ENCODE measurements around the gene KLHL1. TPM values are rescaled to one million over a fixed set of nuclear protein-coding genes. Genes with fewer than 3 reads are reported as not detected.

KLHL1 gene
- total RNA-seq, 2 donors from 2014 or later: 0.15 TPM; not detected in 1

GRCh38 chr13:69657676-69658075 lies 450.6 kb downstream of the KLHL1 start:
- H3K4me1 ChIP-seq (ENCODE audit: control insufficient read depth, insufficient read depth, low read length): no peaks in the 10 kb centered on the region
- H3K27ac ChIP-seq (ENCODE audit: low read depth, low read length): no peak overlapping the region
- TF ChIP-seq CTCF (conservative IDR thresholded peaks at IDR 0.05): no peak
- Mint-ChIP-seq H3K4me3 (no peak overlapping the region), H3K9me3 (peaks cover 51% of the 10 kb centered on the region), H3K27me3 (ENCODE audit: insufficient read depth) (no peaks in the 10 kb centered on the region), H3K27ac (no peak overlapping the region), H3K36me3 (ENCODE audit: low read depth) (no peaks in the 10 kb centered on the region), H3K4me1 (no peaks in the 10 kb centered on the region)
- no peak overlapping the region for H3K4me3 ChIP-seq (ENCODE audit: low read length)
- H3K9me3 ChIP-seq (ENCODE audit: control insufficient read depth, low read length): peaks cover 49% of the 10 kb centered on the region
- 97% methylated on average over 2 of the region's 2 CpGs; no CpG with 5 or more reads in 1 of the 2 experiments for WGBS, 2 experiments (ENCODE audit: insufficient coverage in 1 of 2, insufficient read length in 1 of 2)
- H3K9ac ChIP-seq (ENCODE audit: extremely low read depth, low read length, poor library complexity, severe bottlenecking): no peak overlapping the region
- no peaks in the 10 kb centered on the region for H3K27me3 ChIP-seq (ENCODE audit: control insufficient read depth, insufficient read depth, low read length, poor library complexity, severe bottlenecking)
- no peaks in the 10 kb centered on the region for H3K36me3 ChIP-seq (ENCODE audit: control insufficient read depth, insufficient read depth, low read length)
- DNase-seq: no peak

DNA sequence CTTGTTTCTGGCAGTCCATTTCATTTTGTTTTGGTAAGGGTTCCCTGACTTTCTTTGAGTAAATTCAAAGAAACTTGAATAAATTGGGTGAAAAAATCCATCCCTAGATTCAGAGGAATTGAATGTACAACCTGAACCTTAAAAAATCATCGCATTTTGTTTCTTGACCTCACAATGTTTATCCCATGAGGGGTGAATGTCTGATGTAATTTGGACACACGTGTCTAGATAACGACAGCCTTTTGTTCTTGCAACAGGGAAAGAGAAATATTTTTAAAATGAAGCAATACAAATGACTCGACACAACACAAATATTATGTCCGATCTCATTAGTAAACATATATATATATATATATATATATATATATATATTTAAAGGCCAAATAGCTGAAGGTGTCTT lies 453.9 kb downstream of the KLHL1 start:
- Mint-ChIP-seq H3K4me1 (no peaks in the 10 kb centered on the region), H3K36me3 (ENCODE audit: low read depth) (no peaks in the 10 kb centered on the region), H3K9me3 (peaks cover 34% of the 10 kb centered on the region), H3K27ac (no peak overlapping the region), H3K27me3 (ENCODE audit: insufficient read depth) (no peaks in the 10 kb centered on the region), H3K4me3 (no peak overlapping the region)
- no peaks in the 10 kb centered on the region for H3K36me3 ChIP-seq (ENCODE audit: control insufficient read depth, insufficient read depth, low read length)
- no peaks in the 10 kb centered on the region for H3K27me3 ChIP-seq (ENCODE audit: control insufficient read depth, insufficient read depth, low read length, poor library complexity, severe bottlenecking)
- no peak for TF ChIP-seq CTCF (conservative IDR thresholded peaks at IDR 0.05)
- no peak for DNase-seq
- 100% methylated on average over 1 to 3 of the region's 5 CpGs for WGBS, 2 experiments (ENCODE audit: insufficient coverage in 1 of 2, insufficient read length in 1 of 2)
- H3K27ac ChIP-seq (ENCODE audit: low read depth, low read length): no peak overlapping the region
- no peaks in the 10 kb centered on the region for H3K4me1 ChIP-seq (ENCODE audit: control insufficient read depth, insufficient read depth, low read length)
- no peak overlapping the region for H3K9ac ChIP-seq (ENCODE audit: extremely low read depth, low read length, poor library complexity, severe bottlenecking)
- H3K9me3 ChIP-seq (ENCODE audit: control insufficient read depth, low read length): peaks cover 20% of the 10 kb centered on the region
- no peak overlapping the region for H3K4me3 ChIP-seq (ENCODE audit: low read length)

Other genes starting within 250 kb of the KLHL1 start
- gene ATXN8OS, start 626 bp downstream of the KLHL1 start, total RNA-seq: not detected

Measured in endodermal cell (in vitro differentiated cells).